Parathyroid adenoma (tissue), 2 donors: Measurements from ENCODE around the gene MYO9A.

ENCODE experiments used
- H2AFZ ChIP-seq: fragments of 300-600 bp; sonication (generic); one replicate; pipeline ENCODE4 v1.7.0; 2017; ENCODE audit warnings: antibody characterized with exemption, mild to moderate bottlenecking
- H3K27ac ChIP-seq: fragments of 300-600 bp; sonication (generic); one replicate; pipeline ENCODE4 v1.7.0; 2017
- H3K27me3 ChIP-seq: fragments of 300-600 bp; sonication (generic); one replicate; pipeline ENCODE4 v1.7.0; 2017; ENCODE audit warnings: low read length; ENCODE audit not compliant: control insufficient read depth, insufficient read depth
- H3K36me3 ChIP-seq: fragments of 300-600 bp; sonication (generic); one replicate; pipeline ENCODE4 v1.7.0; 2017; ENCODE audit warnings: low read length; ENCODE audit not compliant: control insufficient read depth, insufficient read depth
- H3K4me1 ChIP-seq: fragments of 300-600 bp; sonication (generic); one replicate; pipeline ENCODE4 v1.7.0; 2017; ENCODE audit warnings: control low read depth
- H3K4me2 ChIP-seq: fragments of 300-600 bp; sonication (generic); one replicate; pipeline ENCODE4 v1.7.0; 2017; ENCODE audit warnings: low read length
- H3K4me3 ChIP-seq: fragments of 300-600 bp; sonication (generic); one replicate; pipeline ENCODE4 v1.7.0; 2017; ENCODE audit warnings: low read depth, low read length
- H3K79me2 ChIP-seq: fragments of 300-600 bp; sonication (generic); one replicate; pipeline ENCODE4 v1.7.0; 2017; ENCODE audit warnings: control low read depth
- H3K9ac ChIP-seq: fragments of 300-600 bp; sonication (generic); one replicate; pipeline ENCODE4 v1.7.0; 2017; ENCODE audit warnings: mild to moderate bottlenecking
- H3K9me3 ChIP-seq: fragments of 300-600 bp; sonication (generic); one replicate; pipeline ENCODE4 v1.7.0; 2017; ENCODE audit warnings: low read length; ENCODE audit not compliant: control insufficient read depth
- CTCF ChIP-seq: fragments of 300-600 bp; sonication (generic); IDR thresholded peaks from one replicate; pipeline ENCODE4 v1.7.0; 2017; ENCODE audit warnings: antibody characterized with exemption, mild to moderate bottlenecking
- donor health status: primary hyperparathyroidism.

The MYO9A gene

GRCh38 chr15:72147418-72147817 is 29.5 kb upstream of the MYO9A start:
- H3K27ac ChIP-seq: no peak overlapping the region
- no peak for TF ChIP-seq CTCF
- no peaks in the 10 kb centered on the region for H3K4me1 ChIP-seq
- H3K27me3 ChIP-seq: no peaks in the 10 kb centered on the region
- H3K4me2 ChIP-seq: no peak overlapping the region
- H3K79me2 ChIP-seq: no peaks in the 10 kb centered on the region
- H2AFZ ChIP-seq: no peak overlapping the region
- no peak overlapping the region for H3K9ac ChIP-seq
- H3K4me3 ChIP-seq: no peak overlapping the region
- no peaks in the 10 kb centered on the region for H3K36me3 ChIP-seq
- no peaks in the 10 kb centered on the region for H3K9me3 ChIP-seq

- Histone ChIP-seq H3K27me3 (no peaks in the 10 kb centered on the region), H3K9ac (no peak overlapping the region), H3K9me3 (no peaks in the 10 kb centered on the region), H3K4me2 (no peak overlapping the region), H3K27ac (no peak overlapping the region), H3K4me3 (no peak overlapping the region), H3K36me3 (no peaks in the 10 kb centered on the region), H3K79me2 (no peaks in the 10 kb centered on the region), H3K4me1 (no peaks in the 10 kb centered on the region), H2AFZ (no peak overlapping the region)
- TF ChIP-seq CTCF: no peak
These were observed 29.0 kb upstream of the MYO9A start for GRCh38 chr15:72146934-72147333.

GRCh38 chr15:72146221-72146620 is 28.3 kb upstream of the MYO9A start:
- Histone ChIP-seq H3K27ac (no peak overlapping the region), H3K4me1 (no peaks in the 10 kb centered on the region), H3K4me3 (no peak overlapping the region), H2AFZ (no peak overlapping the region), H3K9me3 (no peaks in the 10 kb centered on the region), H3K9ac (no peak overlapping the region), H3K27me3 (no peaks in the 10 kb centered on the region), H3K36me3 (no peaks in the 10 kb centered on the region), H3K4me2 (no peak overlapping the region), H3K79me2 (no peaks in the 10 kb centered on the region)
- TF ChIP-seq CTCF: no peak

DNA sequence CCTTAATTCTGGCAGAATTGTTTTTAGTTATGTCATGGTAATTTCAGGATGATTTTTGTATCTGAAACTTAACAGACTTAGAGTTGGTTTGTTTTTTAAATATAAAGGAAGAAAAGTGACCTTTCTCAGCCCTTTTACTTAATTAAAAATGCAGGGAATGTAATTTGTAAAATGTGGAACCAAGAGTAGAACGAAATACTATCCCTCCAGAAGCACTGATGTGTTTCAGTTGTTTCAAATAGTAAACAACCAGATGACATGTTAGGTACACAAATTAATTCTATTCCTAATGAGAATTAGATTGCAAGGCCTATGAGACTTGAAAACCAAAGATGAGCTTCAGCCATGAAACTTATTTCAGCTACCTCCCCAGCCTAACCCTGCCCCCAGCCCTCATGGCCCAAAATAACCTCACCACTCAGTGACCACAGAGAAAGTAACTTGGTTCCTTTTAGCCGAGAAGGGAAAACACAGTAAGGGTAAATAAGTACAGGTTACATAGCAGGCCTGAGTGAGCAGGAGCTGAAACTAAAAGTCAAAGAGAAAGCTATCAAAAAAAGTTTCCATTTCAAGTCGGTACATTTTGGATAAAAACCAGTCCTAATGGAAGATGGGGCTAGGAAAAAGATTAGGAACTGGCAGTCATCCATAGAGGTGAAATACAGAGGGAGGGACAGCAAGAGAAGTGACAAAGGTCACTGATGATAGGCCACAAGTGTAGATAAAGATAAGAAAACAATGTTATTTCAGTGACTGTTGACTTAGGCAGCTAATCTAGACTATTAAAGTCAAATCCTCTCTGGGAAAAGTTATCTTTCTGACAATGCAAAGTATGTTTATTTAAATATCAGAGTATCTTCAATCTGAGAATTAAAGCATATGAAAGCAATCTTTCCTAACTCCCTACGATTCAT is 23.5 kb upstream of the MYO9A start:
- H3K4me1 ChIP-seq: no peaks in the 10 kb centered on the region
- H3K9ac ChIP-seq: no peak overlapping the region
- no peak overlapping the region for H2AFZ ChIP-seq
- no peak overlapping the region for H3K4me2 ChIP-seq
- no peaks in the 10 kb centered on the region for H3K9me3 ChIP-seq
- H3K27me3 ChIP-seq: no peaks in the 10 kb centered on the region
- no peak for TF ChIP-seq CTCF
- H3K4me3 ChIP-seq: no peak overlapping the region
- no peaks in the 10 kb centered on the region for H3K79me2 ChIP-seq
- no peaks in the 10 kb centered on the region for H3K36me3 ChIP-seq
- H3K27ac ChIP-seq: peak overlapping the region; percentile 44

DNA sequence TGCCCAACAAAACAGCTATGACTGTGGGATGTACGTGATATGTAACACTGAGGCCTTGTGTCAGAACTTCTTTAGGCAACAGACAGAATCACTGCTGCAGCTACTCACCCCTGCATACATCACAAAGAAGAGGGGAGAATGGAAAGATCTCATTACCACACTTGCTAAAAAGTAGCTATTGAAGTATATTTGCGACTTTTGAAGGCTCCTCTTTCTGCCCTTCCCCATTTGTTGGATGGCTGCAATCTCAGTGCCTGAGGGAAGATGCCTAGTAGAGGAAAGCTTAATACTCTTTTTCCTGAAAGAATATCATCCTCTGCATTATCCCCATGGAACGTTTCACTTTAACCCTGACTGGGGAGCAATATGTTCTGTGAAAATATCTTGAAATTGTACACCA is 22.1 kb upstream of the MYO9A start:
- H3K4me1 ChIP-seq: no peaks in the 10 kb centered on the region
- H3K36me3 ChIP-seq: no peaks in the 10 kb centered on the region
- TF ChIP-seq CTCF: no peak
- no peak overlapping the region for H3K27ac ChIP-seq
- H3K4me3 ChIP-seq: no peak overlapping the region
- no peak overlapping the region for H3K4me2 ChIP-seq
- H3K9me3 ChIP-seq: no peaks in the 10 kb centered on the region
- no peak overlapping the region for H3K9ac ChIP-seq
- H2AFZ ChIP-seq: no peak overlapping the region
- H3K79me2 ChIP-seq: no peaks in the 10 kb centered on the region
- H3K27me3 ChIP-seq: no peaks in the 10 kb centered on the region
